SK-N-SH (cell line): ENCODE data around the gene UBE2I. TPM values are rescaled to one million over a fixed set of nuclear protein-coding genes. Genes with fewer than 3 reads are reported as not detected.

Experiments
- CTCF ChIA-PET: fragments of 300-600, 350-600 bp; formaldehyde crosslinking; extraction: SDS; loops from one replicate; lab custom pipeline; 2021; lab: Yijun Ruan, JAX
- POLR2A ChIA-PET: fragments of 350-600 bp; sonication (Branson Sonifier 250); formaldehyde crosslinking; extraction: SDS; loops from one replicate; lab custom pipeline; 2020; ENCODE audit warnings: antibody characterized with exemption, inconsistent platforms; lab: Yijun Ruan, JAX
- DNase-seq: peaks from one replicate; pipeline ENCODE4 v3.0.0; 2012
- H2AFZ ChIP-seq: fragments of 200-600 bp; sonication (generic); 2 replicates; pipeline ENCODE4 v1.8.1; 2016; ENCODE audit warnings: antibody characterized with exemption, mild to moderate bottlenecking, low read depth
- H3F3A ChIP-seq: fragments of 200-600 bp; sonication (generic); replicated peaks from 2 replicates; pipeline ENCODE3; 2016; ENCODE audit warnings: antibody characterized with exemption, mild to moderate bottlenecking; ENCODE audit not compliant: insufficient read depth
- H3K27ac ChIP-seq, 2 experiments: fragments of 200-500 bp in 1 of 2; fragments of 200-600 bp in 1 of 2; sonication (Bioruptor generic) in 1 of 2; sonication (generic), shearing (Covaris generic) in 1 of 2; 2 replicates each; pipeline versions ENCODE4 v1.5.1 to v1.6.1; 2014 to 2016; ENCODE audit warnings: low read depth in 2 of 2, inconsistent platforms in 1 of 2, low read length in 1 of 2, mild to moderate bottlenecking in 1 of 2, mixed read lengths in 1 of 2
- H3K27me3 ChIP-seq: fragments of 200-600 bp; sonication (generic), shearing (Covaris generic); 2 replicates; pipeline ENCODE4 v1.6.1; 2016; ENCODE audit warnings: mixed run types; ENCODE audit not compliant: insufficient read depth
- H3K36me3 ChIP-seq, 2 experiments: fragments of 200-500 bp in 1 of 2; fragments of 200-600 bp in 1 of 2; sonication (Bioruptor generic) in 1 of 2; sonication (generic) in 1 of 2; replicated peaks in 1 of 2; 2 replicates each; pipeline versions ENCODE3 to v1.5.1; 2014 to 2016; ENCODE audit warnings: low read length in 1 of 2, mild to moderate bottlenecking in 1 of 2; ENCODE audit not compliant: insufficient read depth in 2 of 2, control insufficient read depth in 1 of 2
- H3K4me1 ChIP-seq, 2 experiments: fragments of 200-500 bp in 1 of 2; fragments of 200-600 bp in 1 of 2; sonication (Bioruptor generic) in 1 of 2; sonication (generic), shearing (Covaris generic) in 1 of 2; 2 replicates each; pipeline versions ENCODE4 v1.5.1 to v1.6.1; 2014 to 2016; ENCODE audit warnings: low read depth in 1 of 2, low read length in 1 of 2, mixed run types in 1 of 2; ENCODE audit not compliant: insufficient read depth in 2 of 2, control insufficient read depth in 1 of 2
- H3K4me2 ChIP-seq: fragments of 200-600 bp; sonication (generic), shearing (Covaris generic); 2 replicates; pipeline ENCODE4 v1.6.1; 2017; ENCODE audit warnings: mixed run types
- H3K4me3 ChIP-seq, 2 experiments: fragments of 200-500 bp in 1 of 2; fragments of 200-600 bp in 1 of 2; sonication (Bioruptor generic) in 1 of 2; sonication (generic), shearing (Covaris generic) in 1 of 2; 2 replicates each; pipeline versions ENCODE4 v1.5.1 to v1.8.1; 2014 to 2016; ENCODE audit warnings: low read depth in 2 of 2, inconsistent platforms in 1 of 2, low read length in 1 of 2, mild to moderate bottlenecking in 1 of 2, mixed read lengths in 1 of 2, moderate library complexity in 1 of 2
- H3K79me2 ChIP-seq: fragments of 200-600 bp; sonication (generic); 2 replicates; pipeline ENCODE4 v1.8.1; 2017; ENCODE audit warnings: mild to moderate bottlenecking; ENCODE audit not compliant: insufficient read depth
- H3K9ac ChIP-seq: fragments of 200-600 bp; sonication (generic); 2 replicates; pipeline ENCODE4 v1.6.1; 2017; ENCODE audit warnings: mixed run types
- H3K9me2 ChIP-seq: fragments of 200-600 bp; sonication (generic); 2 replicates; pipeline ENCODE4 v1.6.1; 2017; ENCODE audit warnings: mixed run types
- H3K9me3 ChIP-seq: fragments of 200-600 bp; sonication (generic); 2 replicates; pipeline ENCODE4 v1.6.1; 2017; ENCODE audit warnings: mixed run types, mild to moderate bottlenecking, moderate library complexity
- H4K20me1 ChIP-seq: fragments of 200-600 bp; sonication (generic); 2 replicates; pipeline ENCODE4 v1.6.1; 2017; ENCODE audit warnings: mild to moderate bottlenecking, mixed run types; ENCODE audit not compliant: insufficient read depth
- CHD2 ChIP-seq: fragments of 150-350 bp; IDR thresholded peaks from 2 replicates; pipeline ENCODE4 v1.6.1; 2018; ENCODE audit warnings: low read length; ENCODE audit not compliant: partially characterized antibody
- ELF1 ChIP-seq: IDR thresholded peaks from 2 replicates; pipeline ENCODE4 v1.4.0; 2012
- EZH2phosphoT487 ChIP-seq: fragments of 200-600 bp; sonication (generic); IDR thresholded peaks from 2 replicates; pipeline ENCODE4 v1.6.1; 2017; ENCODE audit warnings: low read depth, mixed run types, mild to moderate bottlenecking, antibody characterized with exemption, moderate library complexity, borderline replicate concordance
- FOSL2 ChIP-seq: IDR thresholded peaks from 2 replicates; pipeline ENCODE4 v1.4.0; 2012; ENCODE audit warnings: low read depth, mild to moderate bottlenecking, moderate library complexity, borderline replicate concordance
- FOXM1 ChIP-seq: IDR thresholded peaks from 2 replicates; pipeline ENCODE4 v1.4.0; 2012; ENCODE audit warnings: low read depth, mild to moderate bottlenecking
- GATA2 ChIP-seq: sonication (generic); formaldehyde crosslinking; IDR thresholded peaks from 2 replicates; pipeline ENCODE4 v1.5.0; 2020; ENCODE audit warnings: mild to moderate bottlenecking, missing genetic modification reagents
- NFIC ChIP-seq: IDR thresholded peaks from 2 replicates; pipeline ENCODE4 v1.4.0; 2012; ENCODE audit warnings: borderline replicate concordance
- NRF1 ChIP-seq: IDR thresholded peaks from 2 replicates; pipeline ENCODE4 v1.6.1; 2012; ENCODE audit warnings: low read depth, mild to moderate bottlenecking, low read length
- PBX3 ChIP-seq: IDR thresholded peaks from 2 replicates; pipeline ENCODE4; 2012
- POLR2AphosphoS5 ChIP-seq: IDR thresholded peaks from 2 replicates; pipeline ENCODE4 v1.6.1; 2012; ENCODE audit warnings: low read depth, low read length
- RAD21 ChIP-seq: IDR thresholded peaks from 2 replicates; pipeline ENCODE4 v1.6.1; 2012; ENCODE audit warnings: mild to moderate bottlenecking, low read length
- RCOR1 ChIP-seq: fragments of 150-350 bp; IDR thresholded peaks from 2 replicates; pipeline ENCODE4 v1.6.1; 2017; ENCODE audit warnings: antibody characterized with exemption, low read length
- RXRA ChIP-seq: IDR thresholded peaks from 2 replicates; pipeline ENCODE4 v1.4.0; 2012; ENCODE audit warnings: low read depth, mild to moderate bottlenecking, borderline replicate concordance
- SIN3A ChIP-seq: IDR thresholded peaks from 2 replicates; pipeline ENCODE4 v1.6.1; 2012; ENCODE audit warnings: low read depth, mild to moderate bottlenecking, low read length, moderate library complexity, borderline replicate concordance
- SMC3 ChIP-seq: IDR thresholded peaks from 2 replicates; pipeline ENCODE4 v1.6.1; 2012; ENCODE audit warnings: low read depth, low read length, improper control_type of control experiment
- USF2 ChIP-seq: fragments of 150-350 bp; IDR thresholded peaks from 2 replicates; pipeline ENCODE4 v1.6.1; 2017; ENCODE audit warnings: antibody characterized with exemption, low read length, low read depth, borderline replicate concordance
- YY1 ChIP-seq: IDR thresholded peaks from 2 replicates; pipeline ENCODE4 v1.4.0; 2012; ENCODE audit warnings: low read depth, mild to moderate bottlenecking
- WGBS: methylation state at CpG from one replicate; pipeline ENCODE4 v1.1.6; 2017; ENCODE audit warnings: low lambda C conversion rate; 5-methylcytosine and 5-hydroxymethylcytosine counted together
- polyA plus RNA-seq, 3 experiments: library from polyadenylated mRNA; depleted of rRNA; stranded (reverse); fragments of >200 nt; gene quantifications; 2 replicates each; pipeline ENCODE4 v1.2.3, GENCODE V29; 2012
- TF ChIP-seq, protein P1 (sequence below): IDR thresholded peaks from 2 replicates; pipeline ENCODE4 v1.4.0; 2012; ENCODE audit warnings: low read depth
- TF ChIP-seq, protein P2 (sequence below): IDR thresholded peaks from 2 replicates; pipeline ENCODE4 v1.4.0; 2012; ENCODE audit warnings: low read depth, borderline replicate concordance

UBE2I gene
- polyA plus RNA-seq, 1 of the 3 experiments (the other 2 are of a cell fraction) = 107 TPM

GRCh38 chr16:1262210-1262845, 47.1 kb upstream of the UBE2I start:
- Histone ChIP-seq H3K4me3 (no peak overlapping the region), H3K9me2 (no peaks in the 10 kb centered on the region), H3F3A (peaks cover 10% of the 10 kb centered on the region), H3K27me3 (peaks cover 59% of the 10 kb centered on the region), H3K27ac (no peak overlapping the region), H3K9me3 (no peaks in the 10 kb centered on the region), H3K9ac (no peak overlapping the region), H3K4me1 (peaks cover 0 to 2% of the 10 kb centered on the region in 2 experiments; a peak in 1 of 4 replicates), H3K4me2 (no peak overlapping the region), H2AFZ (no peak overlapping the region), H3K79me2 (no peaks in the 10 kb centered on the region), H4K20me1 (no peaks in the 10 kb centered on the region), H3K36me3 (no peaks in the 10 kb centered on the region)
- ChIA-PET POLR2A (interaction anchor here (0.6 kb wide), 1 partner anchor 35 kb away, joined by 4 read pairs; no protein-coding TSS in a partner anchor), CTCF (no interaction called here)
- 11% methylated on average over 7 of the region's 32 CpGs for WGBS
- TF ChIP-seq ELF1 (no peak), YY1 (no peak), CHD2 (no peak), RCOR1 (no peak), GATA2 (CRISPR knock-in tag) (no peak), NFIC (no peak), RXRA (no peak), SIN3A (no peak), POLR2AphosphoS5 (no peak), NRF1 (no peak), FOXM1 (no peak), FOSL2 (no peak), USF2 (no peak), EZH2phosphoT487 (no peak), RAD21 (no peak), PBX3 (no peak), SMC3 (no peak)
- TF ChIP-seq, protein P1, sequence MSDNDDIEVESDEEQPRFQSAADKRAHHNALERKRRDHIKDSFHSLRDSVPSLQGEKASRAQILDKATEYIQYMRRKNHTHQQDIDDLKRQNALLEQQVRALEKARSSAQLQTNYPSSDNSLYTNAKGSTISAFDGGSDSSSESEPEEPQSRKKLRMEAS = no peak
- TF ChIP-seq, protein P2, sequence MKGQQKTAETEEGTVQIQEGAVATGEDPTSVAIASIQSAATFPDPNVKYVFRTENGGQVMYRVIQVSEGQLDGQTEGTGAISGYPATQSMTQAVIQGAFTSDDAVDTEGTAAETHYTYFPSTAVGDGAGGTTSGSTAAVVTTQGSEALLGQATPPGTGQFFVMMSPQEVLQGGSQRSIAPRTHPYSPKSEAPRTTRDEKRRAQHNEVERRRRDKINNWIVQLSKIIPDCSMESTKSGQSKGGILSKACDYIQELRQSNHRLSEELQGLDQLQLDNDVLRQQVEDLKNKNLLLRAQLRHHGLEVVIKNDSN = no peak
- DNase-seq = no peak
